H1 (cell line): Measurements from ENCODE around the gene SEC23IP.

ENCODE experiments used
- CHD1 ChIP-seq: IDR thresholded peaks from 2 replicates; pipeline ENCODE4 v1.6.1; 2012; ENCODE audit warnings: low read depth, low read length, improper control_type of control experiment
- EZH2 ChIP-seq: fragments of 200-600 bp; sonication (generic); IDR thresholded peaks from 2 replicates; pipeline ENCODE4 v1.7.1; 2012; ENCODE audit warnings: low read depth, mild to moderate bottlenecking, moderate library complexity, low read length, inconsistent platforms; ENCODE audit not compliant: severe bottlenecking
- HDAC6 ChIP-seq: IDR thresholded peaks from one replicate; pipeline ENCODE4 v1.7.1; 2012; ENCODE audit warnings: low read depth, mild to moderate bottlenecking, inconsistent platforms, low read length, moderate library complexity
- MAX ChIP-seq: IDR thresholded peaks from 2 replicates; pipeline ENCODE4 v1.6.1; 2012; ENCODE audit warnings: inconsistent platforms
- NANOG ChIP-seq: IDR thresholded peaks from 2 replicates; pipeline ENCODE4 v1.6.1; 2011; ENCODE audit warnings: low read length, low read depth, mild to moderate bottlenecking, inconsistent platforms; ENCODE audit not compliant: insufficient read depth, poor library complexity, severe bottlenecking
- POLR2A ChIP-seq, 2 experiments: IDR thresholded peaks; 1 replicate in 1 of 2; 2 replicates in 1 of 2; pipeline ENCODE4 v1.6.1; 2011; ENCODE audit warnings: low read depth in 2 of 2, low read length in 2 of 2, mild to moderate bottlenecking in 2 of 2; ENCODE audit errors: control extremely low read depth in 1 of 2
- POLR2AphosphoS5 ChIP-seq: IDR thresholded peaks from 2 replicates; pipeline ENCODE4 v1.6.1; 2011; ENCODE audit warnings: low read depth, low read length
- RAD21 ChIP-seq, 2 experiments: IDR thresholded peaks in 1 of 2; conservative IDR thresholded peaks in 1 of 2; 2 replicates each; pipeline ENCODE4 v1.6.1; 2011; ENCODE audit warnings: low read depth in 2 of 2, low read length in 2 of 2, improper control_type of control experiment in 1 of 2, inconsistent platforms in 1 of 2, mild to moderate bottlenecking in 1 of 2, moderate library complexity in 1 of 2
- SIRT6 ChIP-seq: IDR thresholded peaks from one replicate; pipeline ENCODE4 v1.7.1; 2012; ENCODE audit warnings: low read length, inconsistent platforms
- TBP ChIP-seq: IDR thresholded peaks from 2 replicates; pipeline ENCODE4 v1.6.1; 2011; ENCODE audit warnings: low read depth, low read length, improper control_type of control experiment
- YY1 ChIP-seq: IDR thresholded peaks from 2 replicates; pipeline ENCODE4 v1.6.1; 2011; ENCODE audit warnings: low read depth, mild to moderate bottlenecking, low read length
- TF ChIP-seq, protein P1 (sequence below), 3 experiments: IDR thresholded peaks; 1 replicate in 2 of 3; 2 replicates in 1 of 3; pipeline versions ENCODE4 v1.5.1 to v1.6.1; 2011; ENCODE audit warnings: low read length in 3 of 3, mild to moderate bottlenecking in 3 of 3, inconsistent platforms in 2 of 3, low read depth in 1 of 3, moderate library complexity in 1 of 3; ENCODE audit not compliant: insufficient read depth in 1 of 3; ENCODE audit errors: control extremely low read depth in 1 of 3
- TF ChIP-seq, protein P2 (sequence below): IDR thresholded peaks from 2 replicates; pipeline ENCODE4 v1.6.1; 2012; ENCODE audit warnings: low read length, inconsistent platforms

DNA sequence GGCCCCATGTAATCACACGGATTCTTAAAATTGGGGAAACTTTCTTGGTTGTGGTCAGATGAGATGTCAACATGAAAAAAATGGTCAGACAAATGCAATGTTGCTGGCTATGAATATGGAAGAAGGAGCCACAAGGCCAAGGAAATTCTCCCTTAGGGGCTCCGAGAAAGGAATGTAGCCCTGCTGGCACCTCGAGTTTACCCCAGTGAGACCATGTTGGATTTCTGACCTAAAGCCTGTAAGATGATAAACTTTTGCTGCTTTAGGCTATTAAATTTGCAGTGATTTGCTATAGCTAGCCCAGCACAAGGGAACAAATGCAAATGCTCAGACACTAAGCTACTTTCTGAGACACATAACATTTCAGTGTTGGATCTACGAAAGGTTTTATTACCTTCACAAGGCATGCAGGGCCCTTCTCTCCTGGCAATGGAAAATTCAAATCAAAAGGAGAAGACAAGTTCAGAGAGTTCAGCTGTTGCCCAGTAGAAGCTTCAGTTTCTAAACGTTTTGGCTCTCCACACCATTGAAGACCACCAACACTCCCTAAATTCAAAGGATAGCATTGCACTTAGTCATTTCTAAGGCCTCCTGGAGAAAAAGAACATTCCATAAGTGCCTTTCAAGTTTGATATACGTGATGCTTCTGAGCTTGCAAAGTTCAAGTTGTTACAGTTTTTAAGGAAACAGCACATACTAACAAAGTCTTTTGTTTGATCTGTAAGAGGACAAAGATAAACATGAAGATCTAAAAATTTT lies 43.3 kb upstream of the SEC23IP start:
- TF ChIP-seq TBP: no peak
- TF ChIP-seq, protein P1, sequence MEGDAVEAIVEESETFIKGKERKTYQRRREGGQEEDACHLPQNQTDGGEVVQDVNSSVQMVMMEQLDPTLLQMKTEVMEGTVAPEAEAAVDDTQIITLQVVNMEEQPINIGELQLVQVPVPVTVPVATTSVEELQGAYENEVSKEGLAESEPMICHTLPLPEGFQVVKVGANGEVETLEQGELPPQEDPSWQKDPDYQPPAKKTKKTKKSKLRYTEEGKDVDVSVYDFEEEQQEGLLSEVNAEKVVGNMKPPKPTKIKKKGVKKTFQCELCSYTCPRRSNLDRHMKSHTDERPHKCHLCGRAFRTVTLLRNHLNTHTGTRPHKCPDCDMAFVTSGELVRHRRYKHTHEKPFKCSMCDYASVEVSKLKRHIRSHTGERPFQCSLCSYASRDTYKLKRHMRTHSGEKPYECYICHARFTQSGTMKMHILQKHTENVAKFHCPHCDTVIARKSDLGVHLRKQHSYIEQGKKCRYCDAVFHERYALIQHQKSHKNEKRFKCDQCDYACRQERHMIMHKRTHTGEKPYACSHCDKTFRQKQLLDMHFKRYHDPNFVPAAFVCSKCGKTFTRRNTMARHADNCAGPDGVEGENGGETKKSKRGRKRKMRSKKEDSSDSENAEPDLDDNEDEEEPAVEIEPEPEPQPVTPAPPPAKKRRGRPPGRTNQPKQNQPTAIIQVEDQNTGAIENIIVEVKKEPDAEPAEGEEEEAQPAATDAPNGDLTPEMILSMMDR (IDR thresholded peaks at IDR 0.05; ENCODE audit: control extremely low read depth in 1 of 3, insufficient read depth in 1 of 3, low read depth in 1 of 3, low read length in 3 of 3): no peak
- TF ChIP-seq SIRT6: no peak
- TF ChIP-seq HDAC6: no peak
- no peak for TF ChIP-seq YY1
- TF ChIP-seq RAD21 (IDR thresholded peaks at IDR 0.05 in 1 of 2, conservative IDR thresholded peaks at IDR 0.05 in 1 of 2; ENCODE audit: low read depth in 2 of 2, low read length in 2 of 2): no peak
- TF ChIP-seq POLR2A (IDR thresholded peaks at IDR 0.05; ENCODE audit: control extremely low read depth in 1 of 2, low read depth in 2 of 2, low read length in 2 of 2): no peak
- TF ChIP-seq, protein P2, sequence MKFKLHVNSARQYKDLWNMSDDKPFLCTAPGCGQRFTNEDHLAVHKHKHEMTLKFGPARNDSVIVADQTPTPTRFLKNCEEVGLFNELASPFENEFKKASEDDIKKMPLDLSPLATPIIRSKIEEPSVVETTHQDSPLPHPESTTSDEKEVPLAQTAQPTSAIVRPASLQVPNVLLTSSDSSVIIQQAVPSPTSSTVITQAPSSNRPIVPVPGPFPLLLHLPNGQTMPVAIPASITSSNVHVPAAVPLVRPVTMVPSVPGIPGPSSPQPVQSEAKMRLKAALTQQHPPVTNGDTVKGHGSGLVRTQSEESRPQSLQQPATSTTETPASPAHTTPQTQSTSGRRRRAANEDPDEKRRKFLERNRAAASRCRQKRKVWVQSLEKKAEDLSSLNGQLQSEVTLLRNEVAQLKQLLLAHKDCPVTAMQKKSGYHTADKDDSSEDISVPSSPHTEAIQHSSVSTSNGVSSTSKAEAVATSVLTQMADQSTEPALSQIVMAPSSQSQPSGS: no peak
- TF ChIP-seq EZH2: no peak
- TF ChIP-seq POLR2AphosphoS5: no peak
- TF ChIP-seq NANOG: no peak
- TF ChIP-seq CHD1: no peak
- no peak for TF ChIP-seq MAX
